Measurements from ENCODE around the gene MRPL10. TPM values are rescaled to one million over a fixed set of nuclear protein-coding genes. Genes with fewer than 3 reads are reported as not detected.

The MRPL10 gene
- total RNA-seq, 1 experiment from 2014 or later = 74.2 TPM

DNA sequence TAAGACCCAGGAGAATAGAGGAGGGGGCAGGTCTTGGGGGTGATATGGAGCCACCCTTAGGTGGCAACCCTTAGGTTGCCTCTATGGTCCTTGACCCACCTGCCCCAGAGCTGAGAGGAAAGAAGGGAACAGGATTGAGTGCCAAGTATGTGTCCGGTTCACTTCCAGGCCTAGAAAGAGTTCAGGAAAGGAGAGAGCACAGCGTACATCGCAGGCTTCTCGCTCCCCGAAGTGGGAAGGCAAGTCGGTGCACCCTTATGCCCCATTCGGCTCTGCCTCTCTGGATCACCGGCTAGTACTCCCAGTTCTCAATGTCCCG lies 19.0 kb upstream of the MRPL10 start:
- ATAC-seq (peak; percentile 39), DNase-seq (peak; percentile 39)
- Histone ChIP-seq H3K27me3 (ENCODE audit: low read length) (peaks cover 13% of the 10 kb centered on the region), H3K4me2 (ENCODE audit: low read length) (peak overlapping the region; percentile 98), H2AFZ (ENCODE audit: low read length) (peak overlapping the region; percentile 95), H3K9me3 (ENCODE audit: low read length) (no peaks in the 10 kb centered on the region), H3K9ac (ENCODE audit: low read length) (peak overlapping the region; percentile 72), H3K9me2 (replicated peaks; ENCODE audit: low read length) (no peaks in the 10 kb centered on the region), H3K27ac (ENCODE audit: low read length) (no peak overlapping the region), H3K36me3 (ENCODE audit: low read depth, low read length) (no peaks in the 10 kb centered on the region), H3K79me2 (ENCODE audit: low read length) (peaks cover 22% of the 10 kb centered on the region), H4K20me1 (ENCODE audit: low read length) (no peaks in the 10 kb centered on the region), H3K4me1 (ENCODE audit: insufficient read depth, low read length) (peaks cover 16% of the 10 kb centered on the region), H3F3A (ENCODE audit: low read length, unreplicated experiment) (no peaks in the 10 kb centered on the region), H3K4me3 (ENCODE audit: low read length) (peak overlapping the region; percentile 88)
- TF ChIP-seq, protein P1, sequence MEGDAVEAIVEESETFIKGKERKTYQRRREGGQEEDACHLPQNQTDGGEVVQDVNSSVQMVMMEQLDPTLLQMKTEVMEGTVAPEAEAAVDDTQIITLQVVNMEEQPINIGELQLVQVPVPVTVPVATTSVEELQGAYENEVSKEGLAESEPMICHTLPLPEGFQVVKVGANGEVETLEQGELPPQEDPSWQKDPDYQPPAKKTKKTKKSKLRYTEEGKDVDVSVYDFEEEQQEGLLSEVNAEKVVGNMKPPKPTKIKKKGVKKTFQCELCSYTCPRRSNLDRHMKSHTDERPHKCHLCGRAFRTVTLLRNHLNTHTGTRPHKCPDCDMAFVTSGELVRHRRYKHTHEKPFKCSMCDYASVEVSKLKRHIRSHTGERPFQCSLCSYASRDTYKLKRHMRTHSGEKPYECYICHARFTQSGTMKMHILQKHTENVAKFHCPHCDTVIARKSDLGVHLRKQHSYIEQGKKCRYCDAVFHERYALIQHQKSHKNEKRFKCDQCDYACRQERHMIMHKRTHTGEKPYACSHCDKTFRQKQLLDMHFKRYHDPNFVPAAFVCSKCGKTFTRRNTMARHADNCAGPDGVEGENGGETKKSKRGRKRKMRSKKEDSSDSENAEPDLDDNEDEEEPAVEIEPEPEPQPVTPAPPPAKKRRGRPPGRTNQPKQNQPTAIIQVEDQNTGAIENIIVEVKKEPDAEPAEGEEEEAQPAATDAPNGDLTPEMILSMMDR (conservative IDR thresholded peaks at IDR 0.05; ENCODE audit: low read depth, low read length) = no peak
- TF ChIP-seq EZH2 (IDR thresholded peaks at IDR 0.05; ENCODE audit: low read length, unreplicated experiment) = no peak
- TF ChIP-seq EZH2phosphoT487 (IDR thresholded peaks at IDR 0.05; ENCODE audit: borderline replicate concordance, low read length) = no peak
- POLR2A ChIA-PET (ENCODE audit: unreplicated experiment) = no interaction called here
- intact Hi-C loops (cut with micrococcal nuclease) = loop anchor here (2.0 kb wide), 1 partner anchor 14 kb away; no protein-coding TSS in a partner anchor
- CTCF ChIA-PET = interaction anchor here (0.5 to 1.7 kb wide), 6 partner anchors 9 to 167 kb away, joined by 3 to 16 read pairs (median 6); partner anchors contain the start of genes PNPO and SCRN2
- no TSS peak for BruUV-seq (replicated peaks)

DNA sequence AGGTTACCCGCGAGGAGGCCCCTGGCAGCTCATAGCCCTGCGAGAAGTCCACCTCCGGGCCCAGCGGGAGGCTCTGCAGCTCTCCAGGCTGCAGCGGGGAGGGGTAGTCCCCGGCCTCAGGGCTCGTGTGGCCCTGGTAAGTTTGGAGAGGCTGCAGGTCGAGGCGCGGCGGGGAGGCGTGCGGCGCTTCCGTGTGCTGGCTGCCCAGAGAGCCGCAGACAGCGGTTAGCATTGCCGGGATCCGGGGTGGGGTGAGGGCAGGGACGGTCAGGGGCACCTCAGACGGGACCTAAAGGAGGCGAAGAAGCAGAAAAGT lies 16.8 kb upstream of the MRPL10 start:
- Histone ChIP-seq H3K27me3 (ENCODE audit: low read length) (no peaks in the 10 kb centered on the region), H2AFZ (ENCODE audit: low read length) (no peak overlapping the region), H4K20me1 (ENCODE audit: low read length) (no peaks in the 10 kb centered on the region), H3K36me3 (ENCODE audit: low read depth, low read length) (no peaks in the 10 kb centered on the region), H3K79me2 (ENCODE audit: low read length) (peaks cover 22% of the 10 kb centered on the region), H3K4me3 (ENCODE audit: low read length) (no peak overlapping the region), H3F3A (ENCODE audit: low read length, unreplicated experiment) (no peaks in the 10 kb centered on the region), H3K9me3 (ENCODE audit: low read length) (no peaks in the 10 kb centered on the region), H3K4me2 (ENCODE audit: low read length) (no peak overlapping the region), H3K9ac (ENCODE audit: low read length) (no peak overlapping the region), H3K27ac (ENCODE audit: low read length) (no peak overlapping the region), H3K4me1 (ENCODE audit: insufficient read depth, low read length) (peaks cover 16% of the 10 kb centered on the region), H3K9me2 (replicated peaks; ENCODE audit: low read length) (no peaks in the 10 kb centered on the region)
- intact Hi-C loops (cut with micrococcal nuclease) = no loop called here
- POLR2A ChIA-PET (ENCODE audit: unreplicated experiment) = no interaction called here
- CTCF ChIA-PET = interaction anchor here (0.6 kb wide), 1 partner anchor 117 kb away, joined by 4 read pairs; no protein-coding TSS in a partner anchor
- TF ChIP-seq, protein P1 (conservative IDR thresholded peaks at IDR 0.05; ENCODE audit: low read depth, low read length) = no peak
- no peak for TF ChIP-seq EZH2phosphoT487 (IDR thresholded peaks at IDR 0.05; ENCODE audit: borderline replicate concordance, low read length)
- DNase-seq (no peak), ATAC-seq (no peak)
- BruUV-seq (replicated peaks) = no TSS peak

GRCh38 chr17:47847341-47848197 lies 16.2 kb upstream of the MRPL10 start:
- POLR2A ChIA-PET (ENCODE audit: unreplicated experiment) = no interaction called here
- no peak for DNase-seq
- Histone ChIP-seq H3K79me2 (ENCODE audit: low read length) (peaks cover 22% of the 10 kb centered on the region), H3K27ac (ENCODE audit: low read length) (no peak overlapping the region), H3K4me1 (ENCODE audit: insufficient read depth, low read length) (peaks cover 16% of the 10 kb centered on the region), H3K9me2 (replicated peaks; ENCODE audit: low read length) (no peaks in the 10 kb centered on the region), H3F3A (ENCODE audit: low read length, unreplicated experiment) (no peaks in the 10 kb centered on the region), H3K9ac (ENCODE audit: low read length) (no peak overlapping the region), H4K20me1 (ENCODE audit: low read length) (no peaks in the 10 kb centered on the region), H2AFZ (ENCODE audit: low read length) (no peak overlapping the region), H3K27me3 (ENCODE audit: low read length) (no peaks in the 10 kb centered on the region), H3K9me3 (ENCODE audit: low read length) (no peaks in the 10 kb centered on the region), H3K36me3 (ENCODE audit: low read depth, low read length) (no peaks in the 10 kb centered on the region), H3K4me2 (ENCODE audit: low read length) (no peak overlapping the region), H3K4me3 (ENCODE audit: low read length) (no peak overlapping the region)
- TF ChIP-seq, protein P1 (conservative IDR thresholded peaks at IDR 0.05; ENCODE audit: low read depth, low read length) = peak; percentile 67
- TF ChIP-seq EZH2phosphoT487 (IDR thresholded peaks at IDR 0.05; ENCODE audit: borderline replicate concordance, low read length) (no peak), EZH2 (IDR thresholded peaks at IDR 0.05; ENCODE audit: low read length, unreplicated experiment) (no peak)
- intact Hi-C loops (cut with micrococcal nuclease) = no loop called here
- BruUV-seq (replicated peaks) = no TSS peak
- CTCF ChIA-PET = interaction anchor here (0.6 kb wide), 1 partner anchor 116 kb away, joined by 4 read pairs; no protein-coding TSS in a partner anchor
- no peak for ATAC-seq

Measured in PC-3 (cell line).